NCI-H2107 treated with DMSO at 0.1 percent for 48 hours (cell line): ENCODE measurements around the gene KIRREL3.

ENCODE experiments used
- DNase-seq: peaks from one replicate; lab custom pipeline; 2025; ENCODE audit not compliant: unreplicated experiment; lab: John Stamatoyannopoulos, UW

The KIRREL3 gene

DNA sequence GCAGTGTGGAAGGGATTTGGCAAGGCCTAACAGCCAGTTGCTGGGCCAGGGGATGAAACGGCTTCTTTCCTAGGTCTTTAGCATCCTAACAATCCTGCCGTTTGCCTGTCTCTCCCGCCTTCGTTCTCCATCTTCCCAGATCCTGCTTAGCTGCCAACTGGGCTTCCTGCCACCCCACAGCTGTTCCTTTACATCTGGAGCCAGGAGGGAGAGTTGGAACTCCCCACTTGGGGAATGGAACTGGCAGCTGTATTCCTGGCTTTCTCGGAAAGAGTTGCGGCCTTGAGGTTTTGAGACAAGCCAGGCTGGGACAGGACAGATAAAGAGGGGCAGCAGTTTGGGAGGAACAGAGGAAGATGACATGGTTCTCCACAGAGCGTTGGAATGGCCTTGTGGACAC, 585.4 kb downstream of the KIRREL3 start:
- no peak for DNase-seq

GRCh38 chr11:126414615-126415014, 586.0 kb downstream of the KIRREL3 start:
- DNase-seq: no peak

DNA sequence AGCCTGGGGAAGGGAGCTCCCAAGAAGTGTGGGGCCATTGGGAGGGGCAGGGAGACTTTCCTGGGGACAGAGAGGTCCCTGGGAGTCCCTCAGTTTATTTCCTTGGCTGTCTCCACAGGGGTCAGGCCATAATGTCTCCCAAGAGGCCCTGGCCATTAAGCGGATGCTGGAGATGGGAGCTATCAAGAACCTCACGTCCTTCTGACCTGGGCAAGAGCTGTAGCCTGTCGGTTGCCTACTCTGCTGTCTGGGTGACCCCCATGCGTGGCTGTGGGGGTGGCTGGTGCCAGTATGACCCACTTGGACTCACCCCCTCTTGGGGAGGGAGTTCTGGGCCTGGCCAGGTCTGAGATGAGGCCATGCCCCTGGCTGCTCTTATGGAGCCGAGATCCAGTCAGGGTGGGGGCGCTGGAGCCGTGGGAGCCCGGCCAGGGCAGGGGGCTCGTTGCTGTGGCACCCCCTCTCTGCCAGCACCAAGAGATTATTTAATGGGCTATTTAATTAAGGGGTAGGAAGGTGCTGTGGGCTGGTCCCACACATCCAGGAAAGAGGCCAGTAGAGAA, 586.6 kb downstream of the KIRREL3 start:
- DNase-seq: no peak

GRCh38 chr11:126413426-126413825, 587.1 kb downstream of the KIRREL3 start:
- DNase-seq: no peak

DNA sequence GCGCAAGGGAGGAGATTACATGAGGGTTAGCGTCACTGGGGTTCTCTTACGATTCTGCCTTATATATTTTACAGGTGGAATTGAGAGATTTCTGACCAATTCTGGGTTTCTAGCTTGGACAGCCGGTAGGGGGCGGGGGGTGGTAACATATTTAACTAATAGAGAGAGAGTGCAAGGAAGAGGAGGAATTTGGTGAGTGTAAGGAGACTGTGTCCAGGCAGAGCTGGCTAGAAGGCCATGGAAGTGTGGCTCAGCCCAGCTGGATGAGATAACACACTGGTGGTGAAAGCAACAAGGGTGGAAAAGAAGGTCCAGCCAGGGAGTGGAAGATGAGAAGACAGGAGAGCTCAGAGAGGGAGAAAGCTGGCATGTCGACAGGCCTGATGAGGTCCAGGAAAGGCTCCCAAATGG, 588.6 kb downstream of the KIRREL3 start:
- no peak for DNase-seq

GRCh38 chr11:126410649-126411048, 589.9 kb downstream of the KIRREL3 start:
- DNase-seq: no peak

DNA sequence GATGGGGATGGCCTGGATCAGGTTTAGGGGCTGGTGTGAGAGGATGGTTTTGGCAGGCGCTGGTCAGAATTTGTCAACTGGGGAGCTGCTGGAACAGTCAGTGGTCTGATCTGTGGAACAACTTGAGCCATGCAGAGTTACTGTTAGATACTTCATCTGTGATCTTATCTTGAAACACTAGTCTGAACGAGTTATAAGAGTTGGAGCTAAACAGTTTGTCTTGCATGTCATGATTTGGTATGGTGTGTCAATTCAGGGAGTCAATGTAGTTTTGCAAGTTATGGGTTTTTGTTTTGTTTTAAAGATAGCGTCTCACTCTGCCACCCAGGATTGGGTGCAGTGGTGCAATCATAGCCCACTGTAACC, 591.0 kb downstream of the KIRREL3 start:
- no peak for DNase-seq

DNA sequence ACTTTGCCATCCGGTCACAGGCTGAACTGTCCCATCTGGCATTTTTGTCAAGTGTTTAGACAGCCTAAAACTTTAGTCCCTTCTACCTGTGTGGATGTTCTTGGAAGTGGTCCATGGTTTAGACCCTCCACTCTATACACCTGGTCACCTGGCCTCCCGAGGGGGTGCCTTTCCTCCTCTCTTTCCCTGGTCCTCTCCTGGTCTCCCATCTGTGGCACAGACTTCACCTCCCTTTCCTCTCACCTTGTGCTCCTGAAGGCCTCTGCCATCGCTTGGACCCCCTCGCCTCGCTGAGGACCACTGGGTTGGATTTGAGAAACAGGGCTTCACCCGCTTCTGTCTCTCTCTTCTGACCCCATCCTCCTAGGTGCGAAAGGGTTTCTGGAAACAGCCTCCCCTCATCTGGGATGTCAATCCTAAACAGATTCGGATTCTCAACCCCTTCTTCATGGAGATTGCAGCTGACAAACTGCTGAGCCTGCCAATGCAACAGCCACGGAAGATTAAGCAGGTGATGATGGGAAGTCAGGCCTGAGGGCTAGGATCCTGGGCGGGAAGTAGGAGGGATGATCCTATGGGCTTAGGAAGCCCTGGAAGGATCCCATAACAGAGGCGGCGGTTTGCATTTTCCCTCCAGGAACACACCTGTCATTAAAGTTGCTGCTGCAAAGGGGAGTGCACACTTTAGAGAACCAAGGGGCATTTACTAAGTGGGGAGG, 591.5 kb downstream of the KIRREL3 start:
- no peak for DNase-seq

GRCh38 chr11:126408496-126408895, 592.1 kb downstream of the KIRREL3 start:
- no peak for DNase-seq

- no peak for DNase-seq
These were observed 592.8 kb downstream of the KIRREL3 start for GRCh38 chr11:126407682-126408288.

- no peak for DNase-seq
These were observed 593.5 kb downstream of the KIRREL3 start for GRCh38 chr11:126407101-126407521.

DNA sequence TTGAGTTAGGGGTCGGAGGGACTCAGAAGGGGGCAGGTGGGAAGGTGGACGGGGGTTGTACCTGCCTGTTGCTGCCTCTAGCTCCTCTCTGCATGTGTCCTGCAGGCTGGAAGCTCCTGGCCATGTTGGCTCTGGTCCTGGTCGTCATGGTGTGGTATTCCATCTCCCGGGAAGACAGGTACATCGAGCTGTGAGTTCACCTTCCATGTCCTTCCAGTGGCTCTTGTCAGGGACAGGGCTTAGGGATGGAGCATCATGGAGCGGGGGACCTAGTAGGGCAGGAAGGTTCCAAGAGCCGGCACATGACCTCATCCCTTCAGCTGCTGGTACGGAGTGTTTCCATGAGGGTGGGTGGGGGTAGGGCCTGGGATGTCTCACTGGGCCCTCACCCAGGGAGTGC, 594.2 kb downstream of the KIRREL3 start:
- no peak for DNase-seq

DNA sequence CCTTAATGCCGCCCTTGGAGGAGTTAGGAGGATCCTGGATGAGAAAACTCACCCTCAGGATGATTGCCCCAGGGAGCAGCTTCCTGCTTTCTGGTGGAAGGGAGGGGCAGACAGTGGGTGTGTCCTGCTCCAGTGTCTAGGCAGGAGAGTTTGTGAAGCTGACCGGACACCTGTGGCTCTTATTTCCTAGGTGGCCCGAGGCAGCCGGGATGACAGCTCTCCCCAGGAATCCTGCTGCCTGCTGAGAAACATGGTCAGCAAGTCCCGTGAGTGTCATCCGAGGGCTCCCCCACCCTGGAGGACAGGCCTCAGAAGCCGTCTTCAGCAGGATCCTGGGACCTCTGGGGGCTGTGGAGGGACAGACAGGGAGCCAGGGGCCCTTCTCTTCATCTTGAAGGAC, 594.7 kb downstream of the KIRREL3 start:
- no peak for DNase-seq

DNA sequence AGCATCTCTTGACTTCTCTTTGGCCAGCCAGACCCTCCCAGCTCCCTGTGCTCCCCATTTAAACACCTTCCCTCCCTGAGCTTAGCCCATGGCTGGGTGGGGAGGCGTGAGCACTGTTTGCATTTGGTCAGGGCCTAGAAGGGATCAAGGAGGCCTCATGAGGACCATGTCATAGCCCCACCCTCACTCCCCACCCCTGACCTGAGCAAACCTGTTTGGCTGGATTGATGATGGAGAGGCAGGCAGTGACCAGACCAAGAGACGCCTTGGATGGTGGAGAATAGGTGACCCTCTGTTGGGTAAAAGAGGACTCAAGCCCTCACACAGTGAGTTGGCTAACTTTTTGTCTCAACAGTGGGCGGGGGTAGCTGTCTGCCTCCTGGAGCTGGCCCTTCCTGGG, 595.2 kb downstream of the KIRREL3 start:
- DNase-seq: no peak

GRCh38 chr11:126404367-126404766, 596.2 kb downstream of the KIRREL3 start:
- DNase-seq: no peak

GRCh38 chr11:126403658-126404057, 596.9 kb downstream of the KIRREL3 start:
- DNase-seq: no peak

DNA sequence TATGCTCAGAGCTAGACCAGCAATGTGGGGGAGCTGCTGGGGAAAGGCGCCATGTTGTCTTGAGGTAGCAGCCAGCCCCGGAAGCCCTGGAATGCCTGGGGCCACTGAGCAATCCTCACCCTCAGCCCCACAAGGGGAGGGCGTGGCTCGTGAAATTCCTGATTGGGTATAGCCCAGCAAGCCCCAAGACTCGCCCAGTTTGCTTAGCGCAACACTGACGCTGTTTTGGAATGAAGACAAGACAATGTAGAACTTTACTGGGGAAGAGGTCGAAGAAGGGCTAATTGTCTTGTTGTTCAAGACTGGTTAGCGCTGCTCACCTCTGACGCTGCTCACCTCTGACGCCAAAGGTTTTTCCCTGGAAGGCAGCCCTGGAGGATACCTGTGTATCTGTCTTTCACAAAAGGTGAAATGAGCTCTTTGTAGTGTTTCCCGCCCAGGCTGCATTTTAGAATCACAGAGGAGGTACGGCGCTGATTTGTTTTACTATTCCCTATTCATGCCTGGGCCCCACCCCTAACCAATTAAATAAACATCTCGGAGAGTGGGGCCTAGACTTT, 597.5 kb downstream of the KIRREL3 start:
- no peak for DNase-seq

- DNase-seq: no peak
These were observed 600.1 kb downstream of the KIRREL3 start for GRCh38 chr11:126400479-126400878.

GRCh38 chr11:126400019-126400418, 600.6 kb downstream of the KIRREL3 start:
- no peak for DNase-seq

- DNase-seq: no peak
These were observed 601.8 kb downstream of the KIRREL3 start for GRCh38 chr11:126398721-126399120.

GRCh38 chr11:126398296-126398695, 602.3 kb downstream of the KIRREL3 start:
- no peak for DNase-seq

- no peak for DNase-seq
These were observed 603.6 kb downstream of the KIRREL3 start for GRCh38 chr11:126396965-126397364.
